ENCODE results near the gene INSRR.

DNA sequence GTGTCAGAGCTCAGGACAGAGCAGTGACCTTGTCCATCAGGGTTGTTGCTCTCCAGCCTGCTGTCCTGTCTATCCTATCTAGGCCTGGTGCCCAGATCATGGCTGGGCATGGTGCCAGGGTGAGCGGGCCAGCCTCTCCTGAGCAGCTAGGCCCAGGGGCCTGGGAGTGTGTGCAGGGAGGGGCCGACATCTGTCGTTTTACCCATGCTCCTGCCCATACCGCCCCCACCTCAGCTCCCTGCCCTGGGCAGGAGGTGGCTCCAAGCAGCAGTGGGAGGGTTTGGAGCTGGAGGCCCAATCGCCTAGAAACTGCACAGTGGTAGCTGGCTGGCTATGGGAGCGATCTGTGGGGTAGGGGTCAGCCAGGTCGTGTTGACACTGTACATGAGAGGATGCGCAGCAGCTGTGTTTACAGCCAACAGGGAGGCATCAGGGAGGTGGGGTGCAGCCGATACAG lies 6.5 kb downstream of the INSRR start:
- no peak for TF ChIP-seq POLR2A (IDR thresholded peaks at IDR 0.05; ENCODE audit: low read depth, low read length)
- no peak for TF ChIP-seq POLR2AphosphoS5 (IDR thresholded peaks at IDR 0.05; ENCODE audit: low read depth, low read length)
- TF ChIP-seq TAF1 (IDR thresholded peaks at IDR 0.05; ENCODE audit: borderline replicate concordance, low read depth, low read length): no peak
